Astrocyte of the cerebellum (primary cell): ENCODE results near the gene GNB1L.
"Not testable (repeated sequence)": the region's sequence is repeated elsewhere in the genome, so short reads cannot be mapped to it uniquely, and the experiment has no call there.

Experiments used
- DNase-seq: peaks from one replicate; pipeline ENCODE4 v3.0.0-alpha.2; 2011; ENCODE audit warnings: low read depth
- H3K4me3 ChIP-seq: 2 replicates; pipeline ENCODE4 v1.5.1; 2011; ENCODE audit warnings: mild to moderate bottlenecking, low read depth, low read length, moderate library complexity
- CTCF ChIP-seq: IDR thresholded peaks from 2 replicates; pipeline ENCODE4 v1.5.1; 2012; ENCODE audit warnings: low read length, low read depth, moderate library complexity, mild to moderate bottlenecking; ENCODE audit errors: missing control alignments
- in situ Hi-C: cut with HindIII; loops from 2 replicates; pipeline ENCODE4 v1.10.0; 2017; ENCODE audit warnings: low sequenced_read_pairs

Gene GNB1L

GRCh38 chr22:19884161-19884953, 29.7 kb upstream of the GNB1L start:
- in situ Hi-C loops = no loop called here
- DNase-seq = no peak
- TF ChIP-seq CTCF = no peak
- H3K4me3 ChIP-seq = no peak overlapping the region

- DNase-seq, H3K4me3 ChIP-seq, in situ Hi-C loops: not testable (repeated sequence)
Observed at GRCh38 chr22:19883446-19883845, 28.8 kb upstream of the GNB1L start.

GRCh38 chr22:19882446-19883381, 28.0 kb upstream of the GNB1L start:
- no peak for DNase-seq
- TF ChIP-seq CTCF = no peak
- H3K4me3 ChIP-seq = no peak overlapping the region
- in situ Hi-C loops = no loop called here

GRCh38 chr22:19880786-19881569, 26.3 kb upstream of the GNB1L start:
- in situ Hi-C loops = no loop called here
- peak; percentile 90 for DNase-seq
- no peak for TF ChIP-seq CTCF
- H3K4me3 ChIP-seq = no peak overlapping the region

- no peak for TF ChIP-seq CTCF
- no peak for DNase-seq
- in situ Hi-C loops = no loop called here
- H3K4me3 ChIP-seq = no peak overlapping the region
Observed at GRCh38 chr22:19879992-19880785, 25.5 kb upstream of the GNB1L start.

- H3K4me3 ChIP-seq = no peak overlapping the region
- no peak for DNase-seq
- TF ChIP-seq CTCF = no peak
- in situ Hi-C loops = no loop called here
Observed at GRCh38 chr22:19879643-19879991, 24.9 kb upstream of the GNB1L start.
